Measurements from ENCODE around the gene RXFP2. TPM values are rescaled to one million over a fixed set of nuclear protein-coding genes. Genes with fewer than 3 reads are reported as not detected.

Gene RXFP2
- total RNA-seq (2022) (not detected in 2 replicates), Bru-seq, nascent RNA (not detected), BruChase-seq, experiment 1, labeled RNA remaining after a 2-hour chase (not detected), BruChase-seq, experiment 2, labeled RNA remaining after a 6-hour chase (percentile 1 among the genes with signal in this experiment)
- long read RNA-seq, result 0 reads

- no peak within 1 kb of the TSS for H3K27ac Mint-ChIP-seq (ENCODE audit: unreplicated experiment)
- H3K36me3 Mint-ChIP-seq (ENCODE audit: insufficient read depth, unreplicated experiment), result no peaks in the 10 kb centered on the region
- no TSS peak for BruUV-seq (replicated peaks)
- H3K9me3 ChIP-seq, result no peaks in the 10 kb centered on the region
- H3K4me3 ChIP-seq (ENCODE audit: low read depth, low read length), result no peak within 1 kb of the TSS
- peaks cover 15% of the 10 kb centered on the region for H3K27me3 Mint-ChIP-seq (ENCODE audit: insufficient read depth, unreplicated experiment)
- no peaks in the 10 kb centered on the region for H3K4me1 ChIP-seq
- H3K27me3 ChIP-seq (replicated peaks; ENCODE audit: control insufficient read depth, insufficient read depth, low read length), result no peaks in the 10 kb centered on the region
- intact Hi-C loops (cut with micrococcal nuclease; ENCODE audit: unreplicated experiment), result no loop called here
- H3K9me3 Mint-ChIP-seq (ENCODE audit: unreplicated experiment), result no peaks in the 10 kb centered on the region
- POLR2A ChIA-PET, result no interaction called here
- no peaks in the 10 kb centered on the region for H3K4me1 Mint-ChIP-seq (ENCODE audit: low read depth, unreplicated experiment)
- no peak for TF ChIP-seq CTCF (IDR thresholded peaks at IDR 0.05; ENCODE audit: insufficient read depth in 1 of 2, low read depth in 1 of 2, low read length in 1 of 2, severe bottlenecking in 1 of 2, unreplicated experiment in 1 of 2)
- CTCF ChIA-PET, result no interaction called here
- no peak within 1 kb of the TSS for H3K4me3 Mint-ChIP-seq (ENCODE audit: unreplicated experiment)
- no peaks in the 10 kb centered on the region for H3K36me3 ChIP-seq (ENCODE audit: control insufficient read depth, insufficient read depth, low read length)
- no peak for DNase-seq
These were observed at the start of gene RXFP2 for GRCh38 chr13:31739226-31739625. Gene RXFP2, plus strand, starts transcription at chr13:31739526. Its CDS starts 87 bp downstream, at chr13:31739613.

DNA sequence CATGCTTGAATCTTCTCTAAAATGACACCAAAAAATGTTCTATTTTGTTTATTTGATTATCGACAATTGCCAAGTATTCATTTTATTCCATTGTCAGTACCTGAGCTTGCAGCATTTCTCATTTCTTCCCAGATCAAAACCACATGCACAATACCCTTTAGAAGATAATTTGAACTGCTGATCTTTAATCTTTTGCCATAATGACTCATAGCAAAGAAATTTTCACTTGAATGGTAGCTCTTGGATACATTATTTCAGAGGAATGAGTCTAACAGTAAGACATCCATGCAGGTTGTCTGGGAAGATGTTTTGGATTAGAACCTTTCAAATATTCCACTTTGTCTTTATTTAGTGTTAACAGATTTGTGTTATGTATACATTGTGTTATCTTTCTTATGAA is 42.0 kb upstream of the RXFP2 start:
- ChIA-PET POLR2A (no interaction called here), CTCF (no interaction called here)
- intact Hi-C loops (cut with micrococcal nuclease; ENCODE audit: unreplicated experiment), result no loop called here
- TF ChIP-seq CTCF (IDR thresholded peaks at IDR 0.05; ENCODE audit: insufficient read depth in 1 of 2, low read depth in 1 of 2, low read length in 1 of 2, severe bottlenecking in 1 of 2, unreplicated experiment in 1 of 2), result no peak
- no peaks in the 10 kb centered on the region; the same call in 1 of the 2 replicates for H3K9me3 ChIP-seq
- peaks cover 3% of the 10 kb centered on the region for H3K27me3 Mint-ChIP-seq (ENCODE audit: insufficient read depth, unreplicated experiment)
- DNase-seq, result no peak
- no peaks in the 10 kb centered on the region for H3K36me3 Mint-ChIP-seq (ENCODE audit: insufficient read depth, unreplicated experiment)
- no peak overlapping the region for H3K4me3 Mint-ChIP-seq (ENCODE audit: unreplicated experiment)
- no TSS peak for BruUV-seq (replicated peaks)
- no peak overlapping the region for H3K4me3 ChIP-seq (ENCODE audit: low read depth, low read length)
- H3K4me1 ChIP-seq, result no peaks in the 10 kb centered on the region
- no peaks in the 10 kb centered on the region for H3K9me3 Mint-ChIP-seq (ENCODE audit: unreplicated experiment)
- no peaks in the 10 kb centered on the region for H3K27me3 ChIP-seq (replicated peaks; ENCODE audit: control insufficient read depth, insufficient read depth, low read length)
- H3K36me3 ChIP-seq (ENCODE audit: control insufficient read depth, insufficient read depth, low read length), result no peaks in the 10 kb centered on the region
- no peaks in the 10 kb centered on the region for H3K4me1 Mint-ChIP-seq (ENCODE audit: low read depth, unreplicated experiment)
- no peak overlapping the region for H3K27ac Mint-ChIP-seq (ENCODE audit: unreplicated experiment)

DNA sequence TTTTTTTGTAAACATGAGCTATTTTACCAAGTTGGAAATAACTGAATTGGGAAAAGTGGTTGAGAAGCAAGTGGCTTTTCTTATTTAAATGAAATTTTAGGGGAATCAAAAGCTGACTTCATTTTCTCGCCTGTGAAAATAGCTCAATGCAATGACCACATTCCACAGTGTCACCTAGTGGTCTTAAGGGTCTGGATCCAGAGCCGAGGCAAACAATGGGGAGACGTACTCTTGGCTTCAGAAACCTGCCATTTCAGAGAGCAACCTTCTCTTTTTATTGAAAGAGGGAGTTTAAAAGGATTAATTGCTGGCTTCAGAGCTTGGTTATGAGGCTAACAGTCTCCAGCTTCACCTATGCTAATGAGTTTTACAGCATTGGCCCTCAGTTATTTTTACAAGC is 39.7 kb upstream of the RXFP2 start:
- POLR2A ChIA-PET, result no interaction called here
- CTCF ChIA-PET, result interaction anchor here (0.6 to 1.4 kb wide), 2 partner anchors 162 to 514 kb away, joined by 3 to 40 read pairs; no protein-coding TSS in a partner anchor
- no peak overlapping the region for H3K4me3 Mint-ChIP-seq (ENCODE audit: unreplicated experiment)

More for the DNA sequence above, 39.7 kb upstream of the RXFP2 start:
- no peaks in the 10 kb centered on the region for H3K4me1 Mint-ChIP-seq (ENCODE audit: low read depth, unreplicated experiment)
- no peaks in the 10 kb centered on the region for H3K4me1 ChIP-seq
- no peaks in the 10 kb centered on the region for H3K36me3 Mint-ChIP-seq (ENCODE audit: insufficient read depth, unreplicated experiment)
- no peaks in the 10 kb centered on the region for H3K9me3 Mint-ChIP-seq (ENCODE audit: unreplicated experiment)
- H3K9me3 ChIP-seq, result no peaks in the 10 kb centered on the region; the same call in 1 of the 2 replicates
- DNase-seq, result peak in 1 of 2 experiments; percentile 7
- peaks cover 5% of the 10 kb centered on the region for H3K27me3 Mint-ChIP-seq (ENCODE audit: insufficient read depth, unreplicated experiment)
- H3K36me3 ChIP-seq (ENCODE audit: control insufficient read depth, insufficient read depth, low read length), result no peaks in the 10 kb centered on the region
- intact Hi-C loops (cut with micrococcal nuclease; ENCODE audit: unreplicated experiment), result loop anchor here (1.0 to 2.0 kb wide), 2 partner anchors 161 to 269 kb away; no protein-coding TSS in a partner anchor
- no TSS peak for BruUV-seq (replicated peaks)
- no peak overlapping the region for H3K27ac Mint-ChIP-seq (ENCODE audit: unreplicated experiment)
- TF ChIP-seq CTCF (IDR thresholded peaks at IDR 0.05; ENCODE audit: insufficient read depth in 1 of 2, low read depth in 1 of 2, low read length in 1 of 2, severe bottlenecking in 1 of 2, unreplicated experiment in 1 of 2), result peak in 1 of 2 experiments; percentile 67
- no peak overlapping the region for H3K4me3 ChIP-seq (ENCODE audit: low read depth, low read length)
- no peaks in the 10 kb centered on the region for H3K27me3 ChIP-seq (replicated peaks; ENCODE audit: control insufficient read depth, insufficient read depth, low read length)

Data from Caco-2 (cell line).